IMR-90 (cell line): ENCODE results near the gene SRPK2. TPM values are rescaled to one million over a fixed set of nuclear protein-coding genes. Genes with fewer than 3 reads are reported as not detected.

ENCODE experiments used
- ATAC-seq: fragments of 200-7000 bp; cut with Tn5 transposase; 2 replicates; pipeline ENCODE4 v1.9.1; 2020; ENCODE audit warnings: low read depth, mild to moderate bottlenecking, moderate library complexity
- BruUV-seq: library from RNA; stranded (reverse); fragments of 400-500 nt; replicated peaks from 2 replicates; lab custom pipeline; 2021; lab: Mats Ljungman, UMichigan
- CTCF ChIA-PET: fragments of 300-600 bp; formaldehyde crosslinking; extraction: SDS; loops from one replicate; lab custom pipeline; 2021; ENCODE audit warnings: antibody characterized with exemption; lab: Yijun Ruan, JAX
- POLR2A ChIA-PET: fragments of 300-600 bp; sonication (Branson Sonifier 250); formaldehyde crosslinking; loops from one replicate; lab custom pipeline; 2022; ENCODE audit warnings: antibody characterized with exemption; ENCODE audit not compliant: unreplicated experiment; lab: Charles Lee
- DNase-seq: peaks from one replicate; pipeline ENCODE4 v3.0.0; 2013
- H2AFZ ChIP-seq: replicated peaks from 2 replicates; pipeline ENCODE3; 2013; ENCODE audit warnings: low read length, mild to moderate bottlenecking; ENCODE audit not compliant: poor library complexity
- H2AK5ac ChIP-seq: 2 replicates; pipeline ENCODE4 v1.6.1; 2013; ENCODE audit warnings: low read depth, low read length, inconsistent platforms
- H2AK9ac ChIP-seq: replicated peaks from 2 replicates; pipeline ENCODE3; 2013; ENCODE audit warnings: mild to moderate bottlenecking, low read depth, low read length, moderate library complexity; ENCODE audit not compliant: poor library complexity
- H2BK120ac ChIP-seq: 2 replicates; pipeline ENCODE4 v1.6.1; 2013; ENCODE audit warnings: low read depth, low read length, inconsistent platforms
- H2BK15ac ChIP-seq: 3 replicates; pipeline ENCODE4 v1.6.1; 2013; ENCODE audit warnings: low read depth, low read length, inconsistent platforms
- H2BK20ac ChIP-seq: 2 replicates; pipeline ENCODE4 v1.6.1; 2013; ENCODE audit warnings: low read depth, mild to moderate bottlenecking, inconsistent platforms, low read length, moderate library complexity
- H2BK5ac ChIP-seq: 2 replicates; pipeline ENCODE4 v1.6.1; 2013; ENCODE audit warnings: mild to moderate bottlenecking, low read depth, low read length, inconsistent platforms; ENCODE audit not compliant: poor library complexity, severe bottlenecking
- H3K14ac ChIP-seq: replicated peaks from 2 replicates; pipeline ENCODE4 v1.6.1; 2013; ENCODE audit warnings: low read depth, low read length, inconsistent platforms
- H3K18ac ChIP-seq: 2 replicates; pipeline ENCODE4 v1.6.1; 2013; ENCODE audit warnings: low read depth, low read length, control low read depth
- H3K23ac ChIP-seq: 2 replicates; pipeline ENCODE4 v1.6.1; 2013; ENCODE audit warnings: low read depth, low read length, inconsistent platforms
- H3K27ac ChIP-seq: 2 replicates; pipeline ENCODE4 v1.5.1; 2013; ENCODE audit warnings: mild to moderate bottlenecking, control low read depth, low read length; ENCODE audit not compliant: insufficient read depth
- H3K27me3 ChIP-seq: 2 replicates; pipeline ENCODE4 v1.6.1; 2013; ENCODE audit warnings: low read length; ENCODE audit not compliant: control insufficient read depth, insufficient read depth
- H3K36me3 ChIP-seq: 2 replicates; pipeline ENCODE4 v1.6.1; 2013; ENCODE audit warnings: low read length, mixed read lengths; ENCODE audit not compliant: control insufficient read depth, insufficient read depth
- H3K4ac ChIP-seq: 2 replicates; pipeline ENCODE4 v1.6.1; 2013; ENCODE audit warnings: low read depth, low read length, inconsistent platforms
- H3K4me1 ChIP-seq: 2 replicates; pipeline ENCODE4 v1.6.1; 2013; ENCODE audit warnings: low read length, mixed read lengths; ENCODE audit not compliant: control insufficient read depth, insufficient read depth
- H3K4me2 ChIP-seq: 2 replicates; pipeline ENCODE4 v1.6.1; 2013; ENCODE audit warnings: low read depth, mild to moderate bottlenecking, control low read depth, low read length, moderate library complexity
- H3K4me3 ChIP-seq: 2 replicates; pipeline ENCODE4 v1.5.1; 2013; ENCODE audit warnings: low read depth, mild to moderate bottlenecking, control low read depth, low read length, moderate library complexity; ENCODE audit not compliant: insufficient read depth
- H3K56ac ChIP-seq: 2 replicates; pipeline ENCODE4 v1.6.1; 2013; ENCODE audit warnings: low read length, inconsistent platforms; ENCODE audit not compliant: insufficient read depth; ENCODE audit errors: extremely low read depth
- H3K79me1 ChIP-seq, 2 experiments: 2 replicates each; pipeline ENCODE4 v1.6.1; 2013; ENCODE audit warnings: low read length in 2 of 2, inconsistent platforms in 1 of 2, low read depth in 1 of 2
- H3K9ac ChIP-seq: 2 replicates; pipeline ENCODE4 v1.6.1; 2013; ENCODE audit warnings: low read depth, low read length, control low read depth
- H3K9me1 ChIP-seq: 2 replicates; pipeline ENCODE4 v1.6.1; 2013; ENCODE audit warnings: low read length, inconsistent platforms; ENCODE audit not compliant: insufficient read depth
- H3K9me3 ChIP-seq: 2 replicates; pipeline ENCODE4 v1.6.1; 2013; ENCODE audit warnings: low read length; ENCODE audit not compliant: control insufficient read depth, insufficient read depth
- H4K20me1 ChIP-seq: 2 replicates; pipeline ENCODE4 v1.6.1; 2013; ENCODE audit warnings: low read length, inconsistent platforms; ENCODE audit not compliant: insufficient read depth
- H4K5ac ChIP-seq: 2 replicates; pipeline ENCODE4 v1.6.1; 2013; ENCODE audit warnings: mild to moderate bottlenecking, low read depth, low read length, control low read depth
- H4K8ac ChIP-seq, 2 experiments: 2 replicates each; pipeline ENCODE4 v1.6.1; 2013; ENCODE audit warnings: low read depth in 2 of 2, low read length in 2 of 2, control low read depth in 1 of 2, inconsistent platforms in 1 of 2
- H4K91ac ChIP-seq: 2 replicates; pipeline ENCODE4 v1.6.1; 2013; ENCODE audit warnings: low read depth, low read length, inconsistent platforms; ENCODE audit not compliant: insufficient read depth
- BHLHE40 ChIP-seq: fragments of 150-350 bp; IDR thresholded peaks from 2 replicates; pipeline ENCODE4 v1.6.1; 2016; ENCODE audit warnings: mild to moderate bottlenecking, low read depth, low read length
- CEBPB ChIP-seq: IDR thresholded peaks from 2 replicates; pipeline ENCODE4 v1.6.1; 2012; ENCODE audit warnings: low read depth, low read length, improper control_type of control experiment
- CHD1 ChIP-seq: IDR thresholded peaks from 2 replicates; pipeline ENCODE4 v1.6.1; 2012; ENCODE audit warnings: low read depth, low read length, improper control_type of control experiment
- CTCF ChIP-seq: conservative IDR thresholded peaks from 2 replicates; pipeline ENCODE4 v1.5.1; 2012; ENCODE audit warnings: mild to moderate bottlenecking, low read depth, low read length, improper control_type of control experiment
- FOS ChIP-seq: fragments of 150-350 bp; IDR thresholded peaks from 2 replicates; pipeline ENCODE4 v1.6.1; 2016; ENCODE audit warnings: low read depth, low read length
- MAFK ChIP-seq: IDR thresholded peaks from 2 replicates; pipeline ENCODE4 v1.6.1; 2012; ENCODE audit warnings: low read depth, low read length, improper control_type of control experiment
- MAZ ChIP-seq: IDR thresholded peaks from 2 replicates; pipeline ENCODE4 v1.6.1; 2012; ENCODE audit warnings: low read depth, mild to moderate bottlenecking, low read length, improper control_type of control experiment, moderate library complexity, borderline replicate concordance
- MXI1 ChIP-seq: IDR thresholded peaks from 2 replicates; pipeline ENCODE4 v1.6.1; 2012; ENCODE audit warnings: low read depth, mild to moderate bottlenecking, low read length, moderate library complexity, borderline replicate concordance
- NFE2L2 ChIP-seq: fragments of 150-350 bp; IDR thresholded peaks from 2 replicates; pipeline ENCODE4 v1.6.1; 2016; ENCODE audit warnings: low read depth, mild to moderate bottlenecking, low read length
- POLR2A ChIP-seq: IDR thresholded peaks from 2 replicates; pipeline ENCODE4 v1.6.1; 2012; ENCODE audit warnings: mild to moderate bottlenecking, low read depth, low read length
- RAD21 ChIP-seq: IDR thresholded peaks from 2 replicates; pipeline ENCODE4 v1.6.1; 2012; ENCODE audit warnings: low read length, improper control_type of control experiment
- RCOR1 ChIP-seq: IDR thresholded peaks from 2 replicates; pipeline ENCODE4 v1.6.1; 2012; ENCODE audit warnings: mild to moderate bottlenecking, low read length, improper control_type of control experiment; ENCODE audit not compliant: insufficient replicate concordance
- RFX5 ChIP-seq: IDR thresholded peaks from 2 replicates; pipeline ENCODE4 v1.8.0; 2012; ENCODE audit warnings: low read depth, mild to moderate bottlenecking, low read length, moderate library complexity
- SMC3 ChIP-seq: fragments of 150-350 bp; IDR thresholded peaks from 2 replicates; pipeline ENCODE4 v1.6.1; 2016; ENCODE audit warnings: low read depth, mild to moderate bottlenecking, antibody characterized with exemption, low read length, moderate library complexity
- USF2 ChIP-seq: fragments of 150-350 bp; IDR thresholded peaks from 2 replicates; pipeline ENCODE4 v1.6.1; 2017; ENCODE audit warnings: mild to moderate bottlenecking, antibody characterized with exemption, low read length, low read depth
- WGBS, 2 experiments: methylation state at CpG; one replicate each; pipeline versions ENCODE4 v1.1.5 to v1.1.7; 2013; ENCODE audit warnings: missing lambda C conversion rate in 2 of 2; ENCODE audit not compliant: insufficient read length in 1 of 2; ENCODE audit errors: extremely low coverage in 2 of 2; 5-methylcytosine and 5-hydroxymethylcytosine counted together
- dilution Hi-C: fragments of 300-500 bp; cut with HindIII; formaldehyde crosslinking; loops from one replicate; pipeline ENCODE4 v1.14.3; 2018; ENCODE audit warnings: low sequenced_read_pairs; ENCODE audit not compliant: unreplicated experiment
- in situ Hi-C: fragments of 300-500 bp; cut with MboI; formaldehyde crosslinking; loops from 3 replicates; pipeline ENCODE4 v1.14.3; 2019; ENCODE audit warnings: low sequenced_read_pairs, inconsistent platforms, mixed read lengths
- intact Hi-C: fragments of 100-400 bp; cut with micrococcal nuclease; formaldehyde crosslinking; loops from 2 replicates; pipeline ENCODE4 v1.10.0; 2022
- polyA plus RNA-seq, 3 experiments: library from polyadenylated mRNA; depleted of rRNA; stranded (reverse); fragments of >200 nt; gene quantifications; 2 replicates each; pipeline ENCODE4 v1.2.3, GENCODE V29; 2012; ENCODE audit warnings: low replicate concordance in 1 of 3
- total RNA-seq: library from RNA; depleted of rRNA; stranded (reverse); fragments of >200 nt; gene quantifications from 2 replicates; pipeline ENCODE4 v1.2.3, GENCODE V29; 2012

SRPK2 gene
- total and polyA plus RNA-seq, 2 of the 4 experiments (the other 2 are of a cell fraction): 13.2 to 33.0 TPM

GRCh38 chr7:105316578-105317344 is 72.0 kb downstream of the SRPK2 start:
- H4K20me1 ChIP-seq: peaks cover 38% of the 10 kb centered on the region
- peak overlapping the region; percentile 4; the same call in 1 of the 2 replicates for H3K14ac ChIP-seq
- no peak overlapping the region for H2BK15ac ChIP-seq
- intact Hi-C loops: no loop called here
- H3K9me1 ChIP-seq: peaks cover 12% of the 10 kb centered on the region
- H2BK120ac ChIP-seq: no peak overlapping the region
- dilution Hi-C loops: no loop called here
- no peak overlapping the region for H3K4me2 ChIP-seq
- DNase-seq: no peak
- ATAC-seq: no peak
- no peak overlapping the region for H3K9ac ChIP-seq
- no CpG with 5 or more reads among the region's 2 CpGs for WGBS, 2 experiments
- peak overlapping the region; percentile 17 for H3K23ac ChIP-seq
- no peak overlapping the region for H2AFZ ChIP-seq
- in situ Hi-C loops: no loop called here
- POLR2A ChIA-PET: no interaction called here
- no peak overlapping the region for H3K56ac ChIP-seq
- no peaks in the 10 kb centered on the region for H3K9me3 ChIP-seq
- BruUV-seq: no TSS peak
- H4K5ac ChIP-seq: no peak overlapping the region
- no peak overlapping the region for H2AK5ac ChIP-seq
- H4K8ac ChIP-seq: no peak overlapping the region
- H3K4me1 ChIP-seq: peaks cover 2% of the 10 kb centered on the region; the same call in 1 of the 2 replicates
- no peak overlapping the region for H2BK20ac ChIP-seq
- H2BK5ac ChIP-seq: no peak overlapping the region
- H3K27me3 ChIP-seq: no peaks in the 10 kb centered on the region
- H3K18ac ChIP-seq: no peak overlapping the region
- H3K4ac ChIP-seq: no peak overlapping the region
- H3K36me3 ChIP-seq: no peaks in the 10 kb centered on the region
- H3K27ac ChIP-seq: no peak overlapping the region
- CTCF ChIA-PET: interaction anchor here (0.6 kb wide), 1 partner anchor 26 kb away, joined by 3 read pairs; no protein-coding TSS in a partner anchor
- H2AK9ac ChIP-seq: peak overlapping the region; percentile 52
- no peak overlapping the region for H3K4me3 ChIP-seq
- no peak overlapping the region for H4K91ac ChIP-seq
- peaks cover 12 to 58% of the 10 kb centered on the region in 2 experiments for H3K79me1 ChIP-seq
- no peak for TF ChIP-seq RAD21
- TF ChIP-seq CEBPB: no peak
- TF ChIP-seq BHLHE40: no peak
- no peak for TF ChIP-seq CHD1
- no peak for TF ChIP-seq MAFK
- no peak for TF ChIP-seq NFE2L2
- no peak for TF ChIP-seq RCOR1
- no peak for TF ChIP-seq USF2
- no peak for TF ChIP-seq SMC3
- no peak for TF ChIP-seq MAZ
- TF ChIP-seq RFX5: no peak
- TF ChIP-seq MXI1: no peak
- TF ChIP-seq CTCF: no peak
- TF ChIP-seq FOS: no peak
- no peak for TF ChIP-seq POLR2A
